GM19193 (cell line): ENCODE results near the gene CERS6.

ENCODE experiments used
- POLR2A ChIP-seq: IDR thresholded peaks from 4 replicates; pipeline ENCODE4 v1.6.1; 2011; ENCODE audit not compliant: insufficient read depth, insufficient read length; ENCODE audit errors: extremely low read depth

Gene CERS6

GRCh38 chr2:168552450-168552856 lies 96.4 kb downstream of the CERS6 start:
- no peak for TF ChIP-seq POLR2A

GRCh38 chr2:168555283-168555682 lies 99.2 kb downstream of the CERS6 start:
- TF ChIP-seq POLR2A: no peak

- TF ChIP-seq POLR2A: no peak
Measured at GRCh38 chr2:168559187-168559586, 103.1 kb downstream of the CERS6 start.

GRCh38 chr2:168560817-168561499 lies 104.9 kb downstream of the CERS6 start:
- TF ChIP-seq POLR2A: no peak

GRCh38 chr2:168561991-168562390 lies 105.9 kb downstream of the CERS6 start:
- no peak for TF ChIP-seq POLR2A

- TF ChIP-seq POLR2A: no peak
Measured at GRCh38 chr2:168562971-168563370, 106.9 kb downstream of the CERS6 start.

- no peak for TF ChIP-seq POLR2A
Measured at GRCh38 chr2:168564641-168565040, 108.6 kb downstream of the CERS6 start.

- TF ChIP-seq POLR2A: no peak
Measured at GRCh38 chr2:168565112-168565511, 109.0 kb downstream of the CERS6 start.

GRCh38 chr2:168565512-168565911 lies 109.4 kb downstream of the CERS6 start:
- TF ChIP-seq POLR2A: no peak

- TF ChIP-seq POLR2A: no peak
Measured at GRCh38 chr2:168566974-168567665, 111.0 kb downstream of the CERS6 start.

GRCh38 chr2:168567836-168568235 lies 111.8 kb downstream of the CERS6 start:
- no peak for TF ChIP-seq POLR2A

GRCh38 chr2:168568476-168569267 lies 112.6 kb downstream of the CERS6 start:
- TF ChIP-seq POLR2A: no peak

- no peak for TF ChIP-seq POLR2A
Measured at GRCh38 chr2:168571061-168571460, 115.0 kb downstream of the CERS6 start.

GRCh38 chr2:168573128-168573903 lies 117.2 kb downstream of the CERS6 start:
- no peak for TF ChIP-seq POLR2A
